GM18858 (cell line): ENCODE data around the gene ZGPAT.

Experiments used
- ATAC-seq: cut with Tn5 transposase; IDR thresholded peaks from one replicate; pipeline ENCODE4 v1.9.1; 2021; ENCODE audit not compliant: unreplicated experiment

Gene ZGPAT

DNA sequence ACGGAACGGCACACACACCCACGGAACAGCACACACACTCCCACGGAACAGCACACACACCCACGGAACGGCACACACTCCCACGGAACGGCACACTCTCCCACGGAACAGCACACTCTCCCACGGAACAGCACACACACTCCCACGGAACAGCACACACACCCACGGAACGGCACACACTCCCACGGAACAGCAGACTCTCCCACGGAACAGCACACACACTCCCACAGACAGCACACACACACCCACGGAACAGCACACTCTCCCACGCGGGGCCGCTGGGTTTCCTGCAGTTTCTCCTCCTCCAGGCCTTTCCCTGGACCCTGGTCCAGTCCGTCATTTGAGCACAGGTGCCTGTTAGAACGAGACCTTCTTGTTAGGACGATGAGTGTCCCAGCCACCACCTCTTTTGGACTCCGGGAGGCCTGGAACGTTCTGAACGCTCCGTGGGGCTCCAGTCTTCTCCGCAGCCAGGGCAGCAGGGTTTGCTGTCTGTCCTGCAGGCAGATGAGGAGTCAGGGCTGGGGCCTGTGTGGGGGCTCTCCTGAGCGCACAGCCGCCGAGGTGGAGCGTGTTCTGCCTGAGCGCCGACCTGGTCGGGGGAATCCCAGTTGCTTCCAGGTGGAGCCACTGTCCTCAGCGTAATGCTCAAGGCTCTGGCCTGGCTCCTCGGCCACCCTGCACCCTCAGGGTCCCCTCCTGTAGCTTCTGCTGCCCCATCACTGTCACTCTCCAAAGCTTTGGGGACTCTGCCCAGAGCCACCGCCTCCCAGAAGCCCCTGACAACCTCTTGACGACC, 29.0 kb upstream of the ZGPAT start:
- no peak for ATAC-seq

DNA sequence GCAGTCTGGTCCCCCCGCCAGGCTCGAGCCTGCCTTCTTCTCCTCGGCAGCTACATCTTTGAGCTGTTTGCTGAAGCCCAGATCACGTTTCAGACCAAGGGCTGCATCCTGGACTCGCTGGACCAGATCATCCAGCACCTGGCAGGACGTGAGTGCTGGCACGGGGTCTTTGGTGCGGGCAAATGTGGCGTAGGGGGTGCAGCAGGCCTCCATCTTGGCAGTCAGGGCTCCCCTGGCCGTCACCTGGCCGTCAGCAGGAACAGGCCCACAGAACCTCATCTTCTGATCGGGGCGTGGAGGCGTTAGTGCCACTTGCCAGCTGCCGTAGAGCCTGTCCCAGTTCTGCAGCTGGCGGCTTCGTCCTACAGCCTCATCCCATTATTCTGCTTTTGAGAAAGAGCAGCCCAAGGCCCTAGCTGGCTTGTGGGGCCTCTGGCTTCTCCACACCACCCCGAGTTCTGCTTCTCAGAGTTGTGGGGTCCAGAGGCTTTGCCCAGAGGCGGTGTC, 28.0 kb upstream of the ZGPAT start:
- no peak for ATAC-seq

DNA sequence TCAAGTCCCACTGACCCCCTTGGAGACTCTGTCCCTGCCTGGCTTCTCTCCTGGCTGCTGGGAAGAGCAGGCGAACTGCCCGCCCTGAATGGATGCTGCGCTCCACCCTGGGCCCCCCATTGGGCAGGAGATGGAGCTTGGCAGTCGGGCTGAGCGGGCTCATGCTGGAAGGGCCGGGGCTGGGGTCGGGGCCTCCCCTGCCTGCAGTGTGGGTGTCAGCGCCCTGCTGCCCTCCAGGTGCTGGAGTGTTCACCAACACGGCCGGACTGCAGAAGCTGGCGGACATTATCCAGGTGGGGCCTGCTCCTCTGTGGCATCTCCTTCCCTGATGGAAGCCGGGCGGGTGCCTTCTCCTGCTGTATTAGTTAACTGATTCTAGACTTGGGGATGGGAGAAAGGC, 27.4 kb upstream of the ZGPAT start:
- no peak for ATAC-seq

DNA sequence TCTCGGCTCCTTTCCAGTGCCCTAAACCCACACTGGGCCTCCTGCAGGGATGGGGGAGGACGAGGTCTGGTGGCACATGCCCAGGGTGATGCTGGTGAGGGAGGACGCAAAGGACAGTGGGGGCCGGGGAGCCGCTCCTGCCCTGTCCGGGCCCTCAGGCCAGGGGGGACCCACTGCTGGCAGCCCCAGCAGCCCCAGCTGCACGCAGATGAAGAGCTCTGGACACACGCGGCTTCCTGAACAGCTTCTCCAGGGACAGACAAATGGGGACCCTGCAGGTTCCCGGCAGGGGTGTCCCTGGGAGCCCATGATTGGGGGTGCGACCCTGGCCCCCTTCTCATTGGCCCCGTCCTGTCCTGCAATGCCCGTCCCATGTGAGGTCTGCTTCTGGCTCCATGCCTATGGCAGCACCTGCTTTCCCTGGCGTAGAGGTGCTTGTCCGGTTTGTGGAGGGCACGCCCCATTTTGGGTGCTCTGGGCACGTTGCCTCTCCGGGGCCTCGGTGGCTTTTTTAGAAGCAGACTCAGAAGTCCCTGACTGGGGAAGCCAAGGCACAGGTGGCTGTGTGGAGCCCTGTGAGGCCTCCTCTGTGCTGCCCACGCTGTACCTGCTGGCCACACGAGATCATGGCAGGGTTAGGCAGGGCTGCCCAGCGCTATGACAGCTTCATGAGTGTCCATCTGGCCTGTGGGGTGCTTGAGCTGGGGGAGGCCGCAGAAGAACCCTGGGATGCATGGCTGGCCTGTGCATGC, 26.8 kb upstream of the ZGPAT start:
- ATAC-seq, result no peak

DNA sequence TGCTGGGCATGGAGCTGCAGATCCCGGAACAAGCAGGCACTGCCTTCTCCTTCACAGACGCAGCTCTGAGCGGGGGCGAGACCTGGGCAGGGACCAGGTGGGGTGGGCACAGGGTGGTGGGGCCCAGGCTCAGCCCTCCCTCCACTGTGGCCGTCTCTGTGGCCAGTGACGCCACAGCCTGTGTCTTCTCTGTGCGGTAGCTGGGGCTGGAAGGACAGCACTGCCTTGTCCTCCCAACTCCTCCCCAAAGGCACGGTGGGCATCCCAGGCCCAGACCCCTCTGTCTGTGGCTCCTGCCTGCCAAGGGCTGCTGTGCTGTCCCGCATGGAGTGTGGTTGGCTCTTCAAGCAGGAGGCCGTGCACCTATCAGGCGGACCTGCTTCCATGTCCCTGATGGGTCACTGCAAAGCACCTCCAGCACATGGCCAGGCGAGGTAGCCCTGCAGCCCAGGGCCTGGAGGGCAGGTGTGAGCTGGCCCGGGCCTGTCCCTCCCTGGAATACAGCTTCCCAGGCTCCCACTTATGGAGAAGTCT, 26.2 kb upstream of the ZGPAT start:
- no peak for ATAC-seq

DNA sequence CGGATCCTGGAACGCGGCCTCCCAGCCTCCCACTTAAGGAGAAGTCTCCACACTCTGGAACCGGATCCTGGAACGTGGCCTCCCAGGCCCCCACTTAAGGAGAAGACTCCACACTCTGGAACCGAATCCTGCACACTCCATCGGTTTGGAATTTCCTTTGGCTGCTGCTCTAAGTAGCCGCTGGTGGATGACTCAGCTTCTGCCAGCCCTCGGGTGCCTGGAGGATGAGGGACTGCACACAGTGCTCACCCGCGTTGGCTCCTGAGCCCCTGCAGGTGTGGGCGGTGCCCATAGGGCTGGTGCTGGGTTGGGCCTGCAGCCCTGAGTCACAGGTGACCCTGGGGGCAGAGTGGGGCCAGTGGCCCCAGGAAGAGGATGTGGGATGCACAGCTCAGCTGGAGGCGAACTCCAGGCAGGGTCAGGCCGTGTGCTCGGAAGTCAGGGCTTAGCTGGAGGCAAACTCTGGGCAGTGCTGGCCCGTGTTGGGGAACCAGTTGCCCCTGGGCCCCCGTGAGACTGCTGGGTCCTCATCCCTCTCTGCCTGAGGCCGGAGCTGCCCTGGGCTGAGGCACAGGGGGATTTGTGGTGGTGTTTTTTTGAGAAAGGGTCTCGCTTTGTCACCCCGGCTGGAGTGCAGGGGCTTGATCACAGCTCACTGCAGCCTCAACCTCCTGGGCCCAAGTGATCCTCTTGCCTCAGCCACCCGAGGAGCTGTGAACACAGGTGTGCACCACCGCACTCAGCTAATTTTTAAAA, 25.3 kb upstream of the ZGPAT start:
- ATAC-seq, result no peak

DNA sequence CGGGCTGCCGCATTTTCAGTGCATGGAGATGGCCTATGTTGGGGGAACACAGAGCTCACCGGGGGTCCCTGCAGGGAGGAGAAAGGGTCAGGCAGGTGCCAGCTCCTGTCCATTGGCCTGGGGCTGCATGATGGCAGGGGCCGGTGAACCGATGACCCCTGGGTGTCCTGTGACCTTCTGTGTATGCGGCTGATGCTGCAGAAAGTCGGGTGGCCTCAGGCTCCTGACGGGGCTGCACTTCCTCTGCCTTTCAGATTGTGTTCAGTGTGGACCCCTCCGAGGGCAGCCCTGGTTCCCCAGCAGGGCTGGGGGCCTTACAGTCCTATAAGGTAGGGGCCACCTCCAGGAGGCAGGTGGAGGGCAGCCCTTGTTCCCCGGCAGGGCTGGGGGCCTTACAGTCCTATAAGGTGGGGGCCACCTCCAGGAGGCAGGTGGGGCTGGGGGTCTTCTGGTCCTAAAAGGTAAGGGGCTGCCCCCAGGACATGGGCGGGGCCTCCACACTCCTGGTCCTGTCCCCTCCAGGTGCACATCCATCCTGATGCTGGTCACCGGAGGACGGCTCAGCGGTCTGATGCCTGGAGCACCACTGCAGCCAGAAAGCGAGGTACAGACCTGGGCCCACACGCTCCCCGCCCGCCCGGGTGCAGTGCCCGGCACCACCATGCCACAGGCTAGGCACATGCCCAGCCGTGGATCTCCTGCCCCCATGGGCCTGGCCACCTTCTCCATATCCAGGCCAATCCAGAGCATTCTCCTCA, 22.4 kb upstream of the ZGPAT start:
- no peak for ATAC-seq

DNA sequence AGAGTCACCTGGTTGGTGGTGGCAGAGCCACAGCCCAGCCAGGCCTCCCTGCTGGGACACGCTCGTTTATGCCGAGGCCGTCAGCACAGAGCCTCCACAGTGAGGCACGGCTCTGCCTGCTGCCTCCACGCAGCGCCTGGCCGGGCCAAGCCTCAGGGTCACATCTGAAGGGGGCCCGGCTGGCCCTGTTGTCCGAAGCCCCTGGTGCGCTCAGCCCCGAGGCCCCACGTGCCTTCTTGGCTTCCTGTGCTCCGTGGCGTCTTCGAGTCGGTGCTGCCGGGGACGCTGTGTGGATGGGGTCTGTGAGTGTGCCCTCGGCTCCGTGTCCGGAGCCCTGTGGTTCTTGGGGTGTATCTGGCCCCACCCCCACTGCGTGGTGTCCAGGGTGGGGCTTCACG, 21.7 kb upstream of the ZGPAT start:
- ATAC-seq, result no peak

DNA sequence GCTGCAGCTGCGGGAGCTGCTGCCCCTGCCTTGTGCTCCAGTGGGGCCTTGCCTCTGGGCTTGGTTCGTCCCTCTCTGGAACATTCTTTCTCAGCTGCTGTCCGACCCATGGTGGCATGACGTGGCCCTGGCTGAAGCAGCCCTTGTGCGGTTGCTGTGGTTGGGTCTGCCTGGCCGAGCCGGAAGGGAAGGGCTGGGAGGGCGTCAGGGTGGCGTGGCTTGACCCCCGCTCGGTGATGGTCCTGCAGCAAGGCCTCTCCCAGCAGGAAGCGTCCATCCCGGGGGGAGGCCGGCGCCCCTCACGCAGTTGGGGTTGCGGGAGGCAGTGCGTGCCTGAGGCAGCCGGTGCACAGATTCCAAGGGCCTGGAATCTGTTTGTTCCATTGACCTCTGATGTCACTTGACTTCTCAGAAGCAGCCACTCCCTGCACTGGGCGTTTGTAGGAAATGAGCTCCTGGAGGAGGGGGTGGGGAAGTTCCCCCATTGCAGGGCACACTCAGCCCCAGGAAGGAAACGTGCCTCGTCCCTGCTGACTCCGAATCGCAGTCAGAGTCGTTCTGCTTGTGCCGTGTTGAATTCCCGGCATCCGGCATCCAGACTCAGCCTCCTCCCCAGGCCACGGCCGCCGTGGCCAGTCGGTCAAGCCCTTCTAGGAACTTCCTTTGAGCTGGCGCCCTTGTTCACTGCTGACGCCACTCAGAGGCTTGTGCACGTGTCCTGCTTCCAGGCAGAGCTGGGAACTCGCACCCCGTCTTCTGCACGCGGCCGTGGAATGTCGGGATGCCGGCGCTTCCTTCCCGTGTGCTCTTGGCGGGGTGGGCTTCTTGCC, 21.1 kb upstream of the ZGPAT start:
- no peak for ATAC-seq

DNA sequence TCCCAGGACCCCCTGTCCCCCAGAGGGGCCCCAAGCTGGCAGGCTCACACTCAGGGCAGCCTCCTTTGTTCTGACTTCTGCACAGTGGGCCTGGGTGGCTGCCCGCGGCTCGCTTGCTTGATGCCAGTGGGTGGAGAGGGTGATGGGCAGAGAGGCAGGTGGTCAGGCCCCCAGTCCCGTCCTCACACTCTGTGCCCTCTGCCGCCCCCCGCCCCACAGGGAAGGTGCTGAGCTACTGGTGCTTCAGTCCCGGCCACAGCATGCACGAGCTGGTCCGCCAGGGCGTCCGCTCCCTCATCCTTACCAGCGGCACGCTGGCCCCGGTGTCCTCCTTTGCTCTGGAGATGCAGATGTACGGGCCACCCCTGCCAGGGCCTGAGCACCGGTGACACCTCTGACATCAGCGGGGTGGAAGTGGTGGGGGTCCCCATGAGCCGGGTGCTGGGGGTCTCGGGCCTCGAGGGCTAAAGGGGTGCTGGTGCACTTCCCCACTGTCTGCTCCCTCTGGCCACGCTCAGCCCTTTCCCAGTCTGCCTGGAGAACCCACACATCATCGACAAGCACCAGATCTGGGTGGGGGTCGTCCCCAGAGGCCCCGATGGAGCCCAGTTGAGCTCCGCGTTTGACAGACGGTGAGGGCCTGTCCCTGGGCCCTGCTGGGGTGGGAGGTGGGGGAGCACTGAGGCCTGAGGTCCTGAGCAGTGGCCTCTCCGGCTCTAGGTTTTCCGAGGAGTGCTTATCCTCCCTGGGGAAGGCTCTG, 20.2 kb upstream of the ZGPAT start:
- no peak for ATAC-seq

DNA sequence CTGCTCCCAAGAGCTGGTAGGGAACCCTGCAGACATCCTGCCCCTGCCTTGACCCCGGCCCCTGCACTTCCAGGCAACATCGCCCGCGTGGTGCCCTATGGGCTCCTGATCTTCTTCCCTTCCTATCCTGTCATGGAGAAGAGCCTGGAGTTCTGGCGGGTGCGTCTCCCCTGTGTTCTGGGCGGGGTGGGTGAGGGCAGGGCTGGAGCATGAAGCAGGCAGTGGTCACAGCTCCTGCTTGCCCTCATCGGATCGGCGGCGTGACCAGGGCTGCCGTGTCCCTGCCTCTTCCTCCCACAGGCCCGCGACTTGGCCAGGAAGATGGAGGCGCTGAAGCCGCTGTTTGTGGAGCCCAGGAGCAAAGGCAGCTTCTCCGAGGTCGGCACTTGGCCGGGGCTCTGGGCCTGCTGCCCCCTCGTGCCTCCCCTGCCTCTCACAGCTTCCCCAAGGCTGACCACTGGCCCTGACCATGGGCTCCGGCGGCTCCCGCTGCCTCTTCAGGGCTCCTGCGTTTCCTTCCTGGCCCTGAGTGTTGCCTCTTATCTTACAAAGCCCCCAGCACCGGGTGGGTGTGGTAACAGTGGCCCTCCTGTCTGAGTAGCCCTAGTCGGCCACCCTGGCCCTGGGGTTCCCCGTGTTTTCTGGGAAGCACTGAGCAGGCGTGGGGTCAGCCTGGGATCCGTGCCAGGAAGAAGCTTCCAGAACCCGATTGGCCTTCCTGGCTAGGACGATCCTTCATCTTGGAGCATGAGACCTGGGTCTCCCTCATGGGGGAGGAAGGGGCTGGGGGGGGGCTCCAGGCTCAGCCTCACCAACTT, 19.4 kb upstream of the ZGPAT start:
- no peak for ATAC-seq

DNA sequence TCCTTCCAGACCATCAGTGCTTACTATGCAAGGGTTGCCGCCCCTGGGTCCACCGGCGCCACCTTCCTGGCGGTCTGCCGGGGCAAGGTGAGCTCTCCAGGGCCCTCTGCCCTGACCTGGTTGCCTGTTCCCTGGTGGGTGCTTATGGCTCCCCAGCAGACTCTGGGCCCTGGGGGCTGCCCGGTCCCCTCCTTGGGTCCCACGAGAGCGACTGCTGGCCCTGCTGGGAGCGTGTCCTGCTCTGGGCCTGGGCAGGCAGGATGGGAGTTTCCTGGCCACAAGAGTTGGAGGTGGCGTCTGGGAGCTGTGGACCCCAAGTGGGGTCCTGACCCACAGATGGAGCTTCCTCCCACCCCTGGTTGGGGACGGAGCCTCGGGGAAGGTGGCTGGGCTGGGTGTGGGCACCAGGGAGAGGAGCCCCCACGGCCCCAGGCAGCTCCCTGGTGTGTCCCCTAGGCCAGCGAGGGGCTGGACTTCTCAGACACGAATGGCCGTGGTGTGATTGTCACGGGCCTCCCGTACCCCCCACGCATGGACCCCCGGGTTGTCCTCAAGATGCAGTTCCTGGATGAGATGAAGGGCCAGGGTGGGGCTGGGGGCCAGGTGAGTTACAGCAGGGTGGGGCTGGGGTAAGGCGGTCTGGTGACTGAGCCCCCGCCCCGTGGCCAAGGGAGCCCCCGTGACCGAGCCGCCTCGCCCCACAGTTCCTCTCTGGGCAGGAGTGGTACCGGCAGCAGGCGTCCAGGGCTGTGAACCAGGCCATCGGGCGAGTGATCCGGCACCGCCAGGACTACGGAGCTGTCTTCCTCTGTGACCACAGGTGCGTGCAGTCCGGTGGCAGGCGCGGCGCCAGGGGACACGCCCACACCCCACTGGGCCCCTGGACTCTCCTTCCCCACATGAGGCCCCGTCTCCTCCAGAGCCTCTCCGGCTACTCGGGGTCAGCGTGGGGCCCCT, 18.5 kb upstream of the ZGPAT start:
- ATAC-seq, result no peak

DNA sequence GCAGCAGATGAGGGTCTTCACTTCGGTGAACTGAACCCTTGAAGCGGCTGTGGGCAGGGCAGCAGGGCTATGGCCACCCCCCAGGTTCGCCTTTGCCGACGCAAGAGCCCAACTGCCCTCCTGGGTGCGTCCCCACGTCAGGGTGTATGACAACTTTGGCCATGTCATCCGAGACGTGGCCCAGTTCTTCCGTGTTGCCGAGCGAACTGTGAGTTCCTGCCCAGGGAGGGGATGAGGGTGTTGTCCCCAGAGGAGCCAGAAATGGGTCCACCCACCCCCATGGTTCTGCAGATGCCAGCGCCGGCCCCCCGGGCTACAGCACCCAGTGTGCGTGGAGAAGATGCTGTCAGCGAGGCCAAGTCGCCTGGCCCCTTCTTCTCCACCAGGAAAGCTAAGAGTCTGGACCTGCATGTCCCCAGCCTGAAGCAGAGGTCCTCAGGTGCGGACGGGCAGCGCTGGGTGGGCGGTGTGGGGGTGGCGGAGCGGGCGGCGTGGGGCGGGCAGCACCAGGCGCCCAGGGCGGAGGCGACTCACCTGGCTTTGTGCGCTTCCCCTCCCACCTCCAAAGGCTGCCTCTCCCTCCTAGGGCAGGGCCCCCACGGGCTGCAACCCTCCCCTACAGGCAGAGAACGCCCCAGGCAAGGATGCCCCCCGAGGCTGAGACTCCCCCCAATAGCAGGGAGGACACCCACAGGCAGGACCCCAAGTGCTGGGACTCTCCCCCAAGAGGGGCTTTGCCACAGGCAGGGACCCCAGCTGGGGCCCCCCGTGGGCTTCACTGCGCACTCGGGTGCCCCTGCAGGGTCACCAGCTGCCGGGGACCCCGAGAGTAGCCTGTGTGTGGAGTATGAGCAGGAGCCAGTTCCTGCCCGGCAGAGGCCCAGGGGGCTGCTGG, 17.6 kb upstream of the ZGPAT start:
- no peak for ATAC-seq

DNA sequence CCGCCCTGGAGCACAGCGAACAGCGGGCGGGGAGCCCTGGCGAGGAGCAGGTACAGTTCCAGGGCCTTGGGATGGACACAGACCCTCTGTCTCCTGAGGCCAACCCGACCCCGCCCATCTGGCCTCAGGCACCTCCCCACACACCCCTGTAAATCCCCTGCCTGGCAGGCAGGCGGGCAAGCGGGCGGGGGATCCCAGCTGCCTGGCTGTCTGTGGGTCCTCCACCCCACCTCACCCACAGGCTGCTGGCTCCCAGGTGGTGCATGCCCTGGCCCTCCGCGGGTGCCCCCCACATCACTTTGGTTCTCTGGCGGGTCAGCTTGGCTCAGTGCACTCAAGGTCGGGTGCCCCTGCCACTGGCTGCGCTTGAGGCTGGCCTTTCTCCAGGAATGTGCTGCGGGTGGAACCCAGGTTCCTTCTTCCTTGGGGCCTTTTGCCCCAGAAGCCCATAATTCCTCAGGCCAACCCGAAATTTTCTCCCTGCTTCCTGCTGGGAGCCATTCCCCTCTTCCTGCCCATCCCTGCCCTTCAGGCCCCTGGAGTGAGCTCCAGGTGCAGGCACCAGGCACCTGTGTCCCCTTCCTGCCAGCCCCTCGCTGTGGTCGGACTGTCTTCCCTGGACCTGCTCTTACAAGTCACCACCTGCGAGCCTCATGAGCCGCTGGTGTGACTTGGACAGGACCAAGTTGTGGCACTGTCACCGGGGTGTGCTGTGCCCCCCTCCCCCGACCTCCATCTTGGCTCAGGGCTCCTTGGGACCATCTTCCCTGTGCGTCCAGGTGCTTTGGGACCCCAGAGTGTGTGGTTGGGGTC, 16.7 kb upstream of the ZGPAT start:
- no peak for ATAC-seq

DNA sequence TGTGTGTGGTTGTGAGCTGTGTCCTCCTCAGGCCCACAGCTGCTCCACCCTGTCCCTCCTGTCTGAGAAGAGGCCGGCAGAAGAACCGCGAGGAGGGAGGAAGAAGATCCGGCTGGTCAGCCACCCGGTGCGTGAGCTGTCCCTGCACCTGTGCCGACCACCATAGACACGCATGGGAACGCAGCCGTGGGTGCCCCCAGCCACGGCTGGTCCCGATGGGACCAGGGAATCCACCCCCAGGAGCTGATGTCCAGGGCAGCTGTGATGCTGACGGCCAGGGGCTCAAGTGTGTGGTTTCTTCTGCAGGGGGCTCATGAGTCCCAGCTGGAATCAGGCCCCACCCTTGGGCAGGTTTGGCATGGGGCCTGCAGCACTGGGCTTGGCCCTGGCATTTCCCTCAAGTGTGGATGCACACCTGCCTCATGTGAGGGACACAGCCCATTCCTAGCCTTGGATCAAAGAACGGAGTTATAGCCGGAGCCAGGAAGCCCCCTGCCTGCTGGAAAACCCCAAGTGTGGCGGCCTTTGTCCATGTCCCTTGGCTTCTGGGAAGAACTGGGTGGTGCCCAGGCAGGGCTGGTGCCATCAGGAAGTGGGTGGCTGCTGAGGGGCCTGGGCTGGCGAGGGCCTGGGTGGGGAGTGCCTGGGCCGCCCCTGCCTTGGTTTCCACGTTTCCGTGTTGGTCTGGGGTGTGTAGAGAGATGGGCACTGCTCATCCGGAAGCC, 16.0 kb upstream of the ZGPAT start:
- ATAC-seq, result no peak
